Measurements from ENCODE around the gene KRI1.
"Not testable (repeated sequence)": the region's sequence is repeated elsewhere in the genome, so short reads cannot be mapped to it uniquely, and the experiment has no call there.

The KRI1 gene

DNA sequence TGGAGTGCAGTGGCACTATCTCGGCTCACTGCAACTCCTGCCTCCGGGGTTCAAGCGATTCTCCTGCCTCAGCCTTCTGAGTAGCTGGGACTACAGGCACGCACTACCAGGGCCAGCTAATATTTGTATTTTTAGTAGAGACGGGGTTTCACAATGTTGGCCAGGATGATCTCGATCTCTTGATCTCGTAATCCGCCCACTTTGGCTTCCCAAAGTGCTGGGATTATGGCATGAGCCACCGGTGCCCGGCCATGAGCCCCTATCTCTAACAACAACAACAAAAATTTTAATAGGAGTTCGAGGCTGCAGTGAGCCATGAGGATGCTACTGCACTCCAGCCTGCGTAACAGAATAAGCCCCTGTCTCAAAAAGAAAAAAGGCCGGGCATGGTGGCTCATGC lies 16.3 kb upstream of the KRI1 start:
- H3K27me3 ChIP-seq = no peaks in the 10 kb centered on the region
- no peak overlapping the region for H3K4me3 ChIP-seq
- no peaks in the 10 kb centered on the region for H3K9me3 ChIP-seq (replicated peaks in 1 of 11)
- no peak for TF ChIP-seq Cebpa-rat (IDR thresholded peaks at IDR 0.05)
- no peak overlapping the region for H3K9ac ChIP-seq
- no peaks in the 10 kb centered on the region for H3K36me3 ChIP-seq
- H3K4me1 ChIP-seq = peaks cover 7 to 32% (median 23%) of the 10 kb centered on the region in 10 experiments; a peak in 19 of 20 replicates
- no peak overlapping the region for H3K27ac ChIP-seq
- H4K20me1 ChIP-seq = no peaks in the 10 kb centered on the region
- no peak overlapping the region; a peak in 1 of 22 replicates for H3K4me2 ChIP-seq

DNA sequence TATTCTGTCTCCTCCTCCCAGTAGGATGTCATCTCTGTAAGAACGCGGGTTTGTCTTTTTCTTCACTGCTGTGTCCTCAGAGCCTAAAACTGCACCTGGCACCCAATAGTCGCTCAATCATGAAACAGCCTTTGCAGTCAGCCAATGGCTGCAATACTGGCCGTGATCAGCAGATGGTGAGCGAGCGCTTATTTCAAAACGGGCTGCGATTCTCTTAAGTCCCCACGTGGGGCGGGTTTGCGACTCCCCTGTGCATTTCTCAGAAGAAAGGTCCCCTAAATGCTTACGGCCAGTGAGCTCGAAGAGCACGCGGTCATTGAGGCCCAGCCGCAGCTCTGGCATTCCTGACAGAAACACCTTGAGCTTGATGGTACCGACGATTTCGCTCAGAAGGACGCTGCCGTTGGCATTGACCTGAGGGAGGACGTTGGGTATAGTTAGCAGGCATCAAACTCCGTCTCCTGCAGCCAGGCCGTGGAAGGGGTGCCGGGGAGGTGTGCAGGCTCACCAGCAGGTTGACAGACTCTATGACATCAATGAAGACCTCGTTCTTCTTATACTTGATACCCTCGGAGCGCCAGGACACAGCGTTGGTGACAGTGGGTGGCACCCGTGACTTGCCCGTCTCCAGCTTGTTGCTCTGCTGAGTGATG lies 15.3 kb upstream of the KRI1 start:
- no peaks in the 10 kb centered on the region for H3K27me3 ChIP-seq
- no peak overlapping the region for H3K4me3 ChIP-seq
- no peaks in the 10 kb centered on the region for H4K20me1 ChIP-seq
- H3K36me3 ChIP-seq = no peaks in the 10 kb centered on the region
- peaks cover 7 to 32% (median 23%) of the 10 kb centered on the region in 10 experiments; a peak in 19 of 20 replicates for H3K4me1 ChIP-seq
- TF ChIP-seq Cebpa-rat (IDR thresholded peaks at IDR 0.05) = no peak
- peak overlapping the region in 3 of 11 experiments; percentile 31 to 39 (median 38); a peak in 3 of 22 replicates for H3K9ac ChIP-seq
- H3K27ac ChIP-seq = no peak overlapping the region
- H3K9me3 ChIP-seq (replicated peaks in 1 of 11) = no peaks in the 10 kb centered on the region
- H3K4me2 ChIP-seq = peak overlapping the region in 10 of 11 experiments; percentile 32 to 93 (median 46); a peak in 15 of 22 replicates

GRCh38 chr19:10577951-10578350 lies 12.1 kb upstream of the KRI1 start:
- H3K9ac ChIP-seq = peak overlapping the region in 1 of 11 experiments; percentile 12; a peak in 1 of 22 replicates
- no peaks in the 10 kb centered on the region for H4K20me1 ChIP-seq
- H3K36me3 ChIP-seq = no peaks in the 10 kb centered on the region
- H3K4me2 ChIP-seq = no peak overlapping the region
- TF ChIP-seq Cebpa-rat (IDR thresholded peaks at IDR 0.05) = no peak
- no peaks in the 10 kb centered on the region for H3K9me3 ChIP-seq (replicated peaks in 1 of 11)
- no peaks in the 10 kb centered on the region for H3K27me3 ChIP-seq
- H3K4me3 ChIP-seq = no peak overlapping the region
- H3K4me1 ChIP-seq = peaks cover 0 to 6% (median 2%) of the 10 kb centered on the region in 10 experiments; a peak in 7 of 20 replicates
- H3K27ac ChIP-seq = no peak overlapping the region

GRCh38 chr19:10575011-10575716 lies 9.4 kb upstream of the KRI1 start:
- Histone ChIP-seq H3K27ac (no peak overlapping the region), H3K4me1 (peaks cover 3 to 12% (median 6%) of the 10 kb centered on the region in 10 experiments; a peak in 16 of 20 replicates), H3K4me2 (no peak overlapping the region), H3K27me3 (no peaks in the 10 kb centered on the region), H3K36me3 (no peaks in the 10 kb centered on the region), H3K9ac (no peak overlapping the region), H3K9me3 (replicated peaks in 1 of 11) (no peaks in the 10 kb centered on the region), H3K4me3 (no peak overlapping the region), H4K20me1 (no peaks in the 10 kb centered on the region)
- TF ChIP-seq Cebpa-rat (IDR thresholded peaks at IDR 0.05) = no peak

DNA sequence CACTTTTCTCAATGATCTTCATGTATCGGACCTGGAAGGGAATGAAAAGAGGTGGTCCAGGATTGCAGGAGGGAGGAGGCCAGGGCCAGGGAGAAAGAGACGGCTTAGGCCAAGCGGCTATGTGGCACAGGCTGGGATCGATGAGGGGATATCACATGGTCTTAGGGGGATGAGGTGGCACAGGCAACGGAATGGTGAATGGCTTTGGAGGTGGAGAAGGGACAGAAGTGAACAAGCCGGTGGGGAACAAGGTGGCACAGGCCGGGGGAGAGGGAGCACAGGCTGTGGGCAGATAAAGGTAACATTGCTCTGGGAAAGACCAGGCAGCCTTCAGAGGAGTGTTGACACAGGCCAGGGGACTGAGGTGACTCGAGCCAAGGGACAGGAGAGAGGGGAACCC lies 8.7 kb upstream of the KRI1 start:
- no peaks in the 10 kb centered on the region for H3K36me3 ChIP-seq
- no peak for TF ChIP-seq Cebpa-rat (IDR thresholded peaks at IDR 0.05)
- peak overlapping the region in 1 of 11 experiments; percentile 1; a peak in 1 of 22 replicates for H3K27ac ChIP-seq
- no peaks in the 10 kb centered on the region for H3K9me3 ChIP-seq (replicated peaks in 1 of 11)
- H3K4me1 ChIP-seq = peaks cover 10 to 19% (median 13%) of the 10 kb centered on the region in 10 experiments
- H3K27me3 ChIP-seq = no peaks in the 10 kb centered on the region
- no peak overlapping the region for H3K4me2 ChIP-seq
- H4K20me1 ChIP-seq = no peaks in the 10 kb centered on the region
- no peak overlapping the region for H3K4me3 ChIP-seq
- H3K9ac ChIP-seq = no peak overlapping the region

- not testable (repeated sequence) for H3K4me3 ChIP-seq; H3K9me3 ChIP-seq (replicated peaks in 1 of 11); H3K27ac ChIP-seq; H4K20me1 ChIP-seq; H3K9ac ChIP-seq; H3K4me2 ChIP-seq; H3K27me3 ChIP-seq; H3K36me3 ChIP-seq
- H3K4me1 ChIP-seq = peaks cover 12 to 22% (median 16%) of the 10 kb centered on the region in 10 experiments
Measured at GRCh38 chr19:10573793-10574192, 8.0 kb upstream of the KRI1 start.

- H3K4me1 ChIP-seq = peaks cover 40 to 50% (median 42%) of the 10 kb centered on the region in 10 experiments
- peaks cover 0 to 15% (median 3%) of the 10 kb centered on the region in 11 experiments; a peak in 11 of 22 replicates for H3K36me3 ChIP-seq
- H3K4me2 ChIP-seq = peak within 1 kb of the TSS; percentile 95 to 100 (median 99)
- no peak for TF ChIP-seq Cebpa-rat (IDR thresholded peaks at IDR 0.05)
- H3K27me3 ChIP-seq = no peaks in the 10 kb centered on the region
- H3K4me3 ChIP-seq = peak within 1 kb of the TSS; percentile 82 to 99 (median 94)
- no peaks in the 10 kb centered on the region for H3K9me3 ChIP-seq (replicated peaks in 1 of 11)
- peak within 1 kb of the TSS; percentile 77 to 96 (median 91) for H3K9ac ChIP-seq
- H3K27ac ChIP-seq = peak within 1 kb of the TSS; percentile 12 to 99 (median 95); a peak in 21 of 22 replicates
- peaks cover 0 to 9% (median 0%) of the 10 kb centered on the region in 11 experiments; a peak in 4 of 22 replicates for H4K20me1 ChIP-seq
Measured at GRCh38 chr19:10568826-10569651, 3.2 kb upstream of the KRI1 start, which contains the start of gene CDKN2D. CDKN2D (minus strand) TSS chr19:10568979; CDS start chr19:10568653, 326 bp downstream.

DNA sequence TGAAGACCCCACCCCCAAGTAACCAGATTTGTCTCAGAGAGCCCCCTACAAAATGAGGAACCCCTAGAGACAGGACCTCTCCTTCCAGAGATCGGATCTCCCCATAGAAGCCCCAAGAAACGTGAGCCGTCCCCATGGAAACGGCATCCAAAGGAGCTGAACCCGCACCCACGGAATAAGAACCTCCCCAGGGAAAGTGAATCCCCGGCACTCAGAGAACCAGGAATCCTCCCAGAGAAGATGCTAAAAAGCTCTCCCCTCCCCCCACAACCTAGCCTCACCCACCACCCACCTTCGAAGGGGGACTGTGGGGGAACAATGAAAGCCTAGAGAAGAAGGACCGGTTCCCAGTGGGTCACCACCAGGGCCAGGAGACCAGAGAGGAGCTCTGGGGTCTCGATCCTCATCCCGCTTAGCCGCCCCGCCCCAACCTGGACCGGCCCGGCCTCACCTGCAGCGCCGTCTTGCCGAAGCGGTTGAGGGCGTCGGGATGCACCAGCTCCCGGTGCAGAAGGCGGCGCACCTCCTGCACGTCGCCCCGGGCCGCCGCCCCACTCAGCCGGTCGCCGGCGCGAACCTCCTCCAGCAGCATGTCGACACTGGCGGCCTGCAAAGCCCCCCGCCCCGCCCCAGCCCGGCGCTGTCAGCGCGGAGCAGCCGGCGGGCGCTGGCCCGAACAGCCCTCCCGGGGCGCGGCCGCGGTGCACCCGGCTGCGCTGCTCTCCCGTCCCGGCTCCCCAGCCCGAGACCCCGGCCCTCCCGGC lies 2.4 kb upstream of the KRI1 start:
- Histone ChIP-seq H3K36me3 (peaks cover 0 to 23% (median 10%) of the 10 kb centered on the region in 11 experiments; a peak in 14 of 22 replicates), H3K27ac (peak overlapping the region; percentile 12 to 99 (median 94); a peak in 21 of 22 replicates), H3K4me3 (peak overlapping the region; percentile 82 to 99 (median 94)), H3K4me1 (peaks cover 41 to 56% (median 50%) of the 10 kb centered on the region in 10 experiments), H3K4me2 (peak overlapping the region; percentile 92 to 100 (median 99)), H4K20me1 (peaks cover 0 to 16% (median 0%) of the 10 kb centered on the region in 11 experiments; a peak in 6 of 22 replicates), H3K9ac (peak overlapping the region; percentile 77 to 96 (median 91)), H3K9me3 (replicated peaks in 1 of 11) (no peaks in the 10 kb centered on the region), H3K27me3 (no peaks in the 10 kb centered on the region)
- no peak for TF ChIP-seq Cebpa-rat (IDR thresholded peaks at IDR 0.05)

Data from BLaER1 treated with 17β-estradiol and CSF1 and Interleukin-3, amounts not matched to agents 10 nM and 100 nM (cell line).